H9 (cell line): ENCODE measurements around the gene DCAF6. TPM values are rescaled to one million over a fixed set of nuclear protein-coding genes. Genes with fewer than 3 reads are reported as not detected.
A peak's percentile ranks its signal among the peaks of the same experiment; 100 is the strongest.

Experiments used
- DNase-seq: peaks from one replicate; pipeline ENCODE4 v3.0.0-alpha.2; 2017
- H2AFZ ChIP-seq: one replicate; pipeline ENCODE4 v1.6.1; 2013; ENCODE audit warnings: mild to moderate bottlenecking, low read length, control low read depth, moderate library complexity
- H2AK5ac ChIP-seq: 2 replicates; pipeline ENCODE4 v1.6.1; 2013; ENCODE audit warnings: low read length, control low read depth, mixed read lengths; ENCODE audit not compliant: insufficient read length
- H2BK120ac ChIP-seq: one replicate; pipeline ENCODE4 v1.6.1; 2013; ENCODE audit warnings: low read depth, mild to moderate bottlenecking, low read length, control low read depth, inconsistent platforms; ENCODE audit not compliant: poor library complexity, severe bottlenecking
- H2BK12ac ChIP-seq: 2 replicates; pipeline ENCODE4 v1.6.1; 2013; ENCODE audit warnings: low read length, control low read depth, mixed read lengths, low read depth; ENCODE audit not compliant: insufficient read length
- H2BK15ac ChIP-seq: 2 replicates; pipeline ENCODE4 v1.6.1; 2013; ENCODE audit warnings: low read depth, low read length, control low read depth
- H2BK20ac ChIP-seq: one replicate; pipeline ENCODE4 v1.6.1; 2013; ENCODE audit warnings: low read depth, mild to moderate bottlenecking, low read length, control low read depth, inconsistent platforms; ENCODE audit not compliant: poor library complexity, severe bottlenecking
- H2BK5ac ChIP-seq: 2 replicates; pipeline ENCODE4 v1.6.1; 2013; ENCODE audit warnings: low read length, control low read depth, mixed read lengths; ENCODE audit not compliant: insufficient read length
- H3K14ac ChIP-seq: 2 replicates; pipeline ENCODE4 v1.6.1; 2013; ENCODE audit warnings: low read length, control low read depth; ENCODE audit not compliant: insufficient read depth
- H3K18ac ChIP-seq: 2 replicates; pipeline ENCODE4 v1.6.1; 2013; ENCODE audit warnings: low read depth, mild to moderate bottlenecking, mixed read lengths, low read length, control low read depth; ENCODE audit not compliant: insufficient read length
- H3K23ac ChIP-seq: 2 replicates; pipeline ENCODE4 v1.6.1; 2013; ENCODE audit warnings: low read length, control low read depth, mixed read lengths, low read depth; ENCODE audit not compliant: insufficient read length
- H3K23me2 ChIP-seq: 2 replicates; pipeline ENCODE4 v1.6.1; 2013; ENCODE audit warnings: low read depth, mild to moderate bottlenecking, mixed read lengths, low read length, control low read depth; ENCODE audit not compliant: insufficient read length, poor library complexity, severe bottlenecking
- H3K27ac ChIP-seq: 2 replicates; pipeline ENCODE4 v1.5.1; 2013; ENCODE audit warnings: low read length, control low read depth, mixed read lengths, low read depth; ENCODE audit not compliant: insufficient read length
- H3K27me3 ChIP-seq: 2 replicates; pipeline ENCODE4 v1.6.1; 2013; ENCODE audit warnings: low read length, control low read depth, inconsistent platforms; ENCODE audit not compliant: insufficient read depth
- H3K4ac ChIP-seq: 2 replicates; pipeline ENCODE4 v1.6.1; 2013; ENCODE audit warnings: low read depth, mild to moderate bottlenecking, control low read depth, inconsistent platforms, low read length, moderate library complexity
- H3K4me1 ChIP-seq: 2 replicates; pipeline ENCODE4 v1.6.1; 2013; ENCODE audit warnings: low read length, control low read depth, inconsistent platforms; ENCODE audit not compliant: insufficient read depth
- H3K4me2 ChIP-seq: 2 replicates; pipeline ENCODE4 v1.6.1; 2013; ENCODE audit warnings: low read length, control low read depth, mixed read lengths; ENCODE audit not compliant: insufficient read length, insufficient read depth
- H3K56ac ChIP-seq: 2 replicates; pipeline ENCODE4 v1.6.1; 2013; ENCODE audit warnings: low read depth, mild to moderate bottlenecking, mixed read lengths, low read length, control low read depth; ENCODE audit not compliant: insufficient read length
- H3K79me1 ChIP-seq: 2 replicates; pipeline ENCODE4 v1.6.1; 2013; ENCODE audit warnings: low read depth, mild to moderate bottlenecking, moderate library complexity, low read length, control low read depth, inconsistent platforms; ENCODE audit not compliant: insufficient read depth, poor library complexity, severe bottlenecking
- H3K79me2 ChIP-seq: 2 replicates; pipeline ENCODE4 v1.6.1; 2013; ENCODE audit warnings: low read length, control low read depth, inconsistent platforms; ENCODE audit not compliant: insufficient read depth
- H3K9ac ChIP-seq: 2 replicates; pipeline ENCODE4 v1.6.1; 2013; ENCODE audit warnings: low read length, control low read depth, mixed read lengths; ENCODE audit not compliant: insufficient read length; ENCODE audit errors: extremely low read depth
- H3K9me3 ChIP-seq: one replicate; pipeline ENCODE4 v1.6.1; 2013; ENCODE audit warnings: low read depth, low read length, inconsistent platforms; ENCODE audit not compliant: control insufficient read depth
- H3T11ph ChIP-seq: one replicate; pipeline ENCODE4 v1.6.1; 2013; ENCODE audit warnings: mild to moderate bottlenecking, low read length, control low read depth, inconsistent platforms
- H4K20me1 ChIP-seq: one replicate; pipeline ENCODE4 v1.6.1; 2013; ENCODE audit not compliant: control insufficient read depth, insufficient read length, insufficient read depth
- H4K5ac ChIP-seq: 2 replicates; pipeline ENCODE4 v1.6.1; 2013; ENCODE audit warnings: low read depth, mild to moderate bottlenecking, mixed read lengths, low read length, control low read depth; ENCODE audit not compliant: insufficient read length
- H4K8ac ChIP-seq: replicated peaks from 2 replicates; pipeline ENCODE4 v1.6.1; 2013; ENCODE audit warnings: low read length, control low read depth, mixed read lengths, low read depth; ENCODE audit not compliant: insufficient read length
- H4K91ac ChIP-seq: 2 replicates; pipeline ENCODE4 v1.6.1; 2013; ENCODE audit warnings: low read depth, mild to moderate bottlenecking, moderate library complexity, mixed read lengths, low read length, control low read depth; ENCODE audit not compliant: insufficient read length
- H3K27ac Mint-ChIP-seq, 3 experiments: 2 replicates in 2 of 3; 3 replicates in 1 of 3; pipeline ENCODE4 v1.8.0; 2020 to 2021; ENCODE audit warnings: mixed read lengths in 3 of 3, mild to moderate bottlenecking in 1 of 3, moderate library complexity in 1 of 3
- H3K27me3 Mint-ChIP-seq: 2 replicates; pipeline ENCODE4 v1.8.0; 2021; ENCODE audit warnings: low read depth, mild to moderate bottlenecking, moderate library complexity, mixed read lengths
- H3K36me3 Mint-ChIP-seq, 3 experiments: 2 replicates in 2 of 3; 3 replicates in 1 of 3; pipeline ENCODE4 v1.8.0; 2020 to 2021; ENCODE audit warnings: low read depth in 3 of 3, mixed read lengths in 3 of 3; ENCODE audit not compliant: insufficient read depth in 1 of 3
- H3K4me1 Mint-ChIP-seq, 2 experiments: 2 replicates each; pipeline ENCODE4 v1.8.0; 2020; ENCODE audit warnings: mixed read lengths in 2 of 2
- H3K4me3 Mint-ChIP-seq, 2 experiments: 2 replicates in 1 of 2; 3 replicates in 1 of 2; pipeline ENCODE4 v1.8.0; 2020 to 2021; ENCODE audit warnings: mild to moderate bottlenecking in 2 of 2, mixed read lengths in 2 of 2, moderate library complexity in 1 of 2
- H3K9me3 Mint-ChIP-seq, 2 experiments: 2 replicates in 1 of 2; 3 replicates in 1 of 2; pipeline ENCODE4 v1.8.0; 2020; ENCODE audit warnings: mild to moderate bottlenecking in 2 of 2, mixed read lengths in 2 of 2, moderate library complexity in 1 of 2
- CTCF ChIP-seq: fragments of 200-600 bp; sonication (generic); conservative IDR thresholded peaks from 3 replicates; pipeline ENCODE4 v1.8.0; 2021; ENCODE audit warnings: antibody characterized with exemption, mild to moderate bottlenecking
- WGBS: extraction: QIAGEN DNeasy Blood & Tissue Kit; methylation state at CpG from one replicate; pipeline ENCODE4 v1.1.7; 2013; ENCODE audit warnings: missing lambda C conversion rate, low lambda C conversion rate, mixed read lengths; ENCODE audit not compliant: insufficient read length; ENCODE audit errors: extremely low coverage; 5-methylcytosine and 5-hydroxymethylcytosine counted together
- total RNA-seq: library from RNA; stranded (reverse); gene quantifications from 2 replicates; pipeline ENCODE4 v1.2.1, GENCODE V29; 2021

The DCAF6 gene
- total RNA-seq, 1 experiment from 2014 or later = 16.0 TPM

- peaks cover 0 to 15% of the 10 kb centered on the region in 2 experiments; a peak in 2 of 4 replicates for H3K4me1 Mint-ChIP-seq
- Histone ChIP-seq H2AFZ (no peak overlapping the region), H3T11ph (no peak overlapping the region), H3K27ac (no peak overlapping the region), H4K5ac (no peak overlapping the region), H2BK5ac (no peak overlapping the region), H3K14ac (no peak overlapping the region), H3K9me3 (no peaks in the 10 kb centered on the region), H3K79me1 (no peaks in the 10 kb centered on the region), H4K20me1 (no peaks in the 10 kb centered on the region), H2BK15ac (no peak overlapping the region), H4K91ac (no peak overlapping the region), H3K18ac (no peak overlapping the region), H4K8ac (no peak overlapping the region), H3K23me2 (no peaks in the 10 kb centered on the region), H3K23ac (no peak overlapping the region), H3K56ac (no peak overlapping the region), H2AK5ac (no peak overlapping the region), H2BK20ac (no peak overlapping the region), H3K4me1 (no peaks in the 10 kb centered on the region; the same call in 1 of the 2 replicates), H2BK120ac (no peak overlapping the region), H3K27me3 (no peaks in the 10 kb centered on the region), H3K9ac (no peak overlapping the region), H3K4ac (no peak overlapping the region), H3K4me2 (no peak overlapping the region), H2BK12ac (no peak overlapping the region), H3K79me2 (peaks cover 2% of the 10 kb centered on the region; the same call in 1 of the 2 replicates)
- TF ChIP-seq CTCF = no peak
- WGBS = no CpG with 5 or more reads among the region's 8 CpGs
- H3K27me3 Mint-ChIP-seq = no peaks in the 10 kb centered on the region
- H3K9me3 Mint-ChIP-seq = no peaks in the 10 kb centered on the region
- peak overlapping the region in 1 of 3 experiments; percentile 53; a peak in 2 of 7 replicates for H3K27ac Mint-ChIP-seq
- H3K4me3 Mint-ChIP-seq = no peak overlapping the region
- peaks cover 2 to 20% (median 10%) of the 10 kb centered on the region in 3 experiments; a peak in 5 of 7 replicates for H3K36me3 Mint-ChIP-seq
- no peak for DNase-seq
Observed at GRCh38 chr1:167984886-167985489, 48.5 kb downstream of the DCAF6 start.
